Measurements from ENCODE around the gene SV2B.
"Not testable (repeated sequence)": the region's sequence is repeated elsewhere in the genome, so short reads cannot be mapped to it uniquely, and the experiment has no call there.

SV2B gene

DNA sequence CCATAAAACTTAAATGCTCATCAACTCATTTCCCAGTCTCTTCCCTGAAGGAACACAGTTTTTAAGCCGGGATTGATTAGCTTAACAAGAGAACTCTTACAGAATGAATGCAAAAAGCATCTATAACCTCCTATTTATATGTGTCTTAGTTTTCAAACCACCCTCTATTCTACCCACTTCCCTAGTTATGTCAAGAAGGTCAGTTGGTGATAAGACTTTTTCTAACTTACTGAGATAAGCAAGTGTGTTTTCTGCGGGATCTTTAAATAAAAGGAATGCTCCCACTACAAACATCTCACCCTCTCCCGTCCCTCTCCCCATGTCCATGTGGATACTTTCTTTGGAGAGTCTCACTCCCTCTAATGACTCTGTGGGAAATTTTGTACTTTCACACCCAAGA lies 218.5 kb downstream of the SV2B start:
- DNase-seq (ENCODE audit: low read depth): no peak

DNA sequence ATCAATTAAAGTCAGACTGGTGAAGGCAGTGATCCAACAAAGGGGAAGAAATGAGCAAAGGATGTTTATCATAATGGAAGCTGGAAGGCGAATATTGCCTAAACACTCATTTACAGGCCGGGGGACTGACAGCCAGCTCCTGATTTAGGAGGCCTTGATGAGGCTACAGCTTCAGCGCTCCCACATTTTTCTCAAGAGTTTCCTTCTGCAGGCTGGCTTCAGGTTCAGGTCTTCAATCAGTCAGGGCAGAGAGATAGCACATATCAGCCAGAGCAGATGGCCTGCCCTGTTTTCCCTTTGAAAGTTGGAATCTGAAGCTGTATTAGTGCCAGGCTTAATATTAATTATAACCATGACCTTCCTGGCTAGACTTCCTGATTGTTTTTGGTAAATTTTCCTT lies 218.9 kb downstream of the SV2B start:
- DNase-seq (ENCODE audit: low read depth): no peak

DNA sequence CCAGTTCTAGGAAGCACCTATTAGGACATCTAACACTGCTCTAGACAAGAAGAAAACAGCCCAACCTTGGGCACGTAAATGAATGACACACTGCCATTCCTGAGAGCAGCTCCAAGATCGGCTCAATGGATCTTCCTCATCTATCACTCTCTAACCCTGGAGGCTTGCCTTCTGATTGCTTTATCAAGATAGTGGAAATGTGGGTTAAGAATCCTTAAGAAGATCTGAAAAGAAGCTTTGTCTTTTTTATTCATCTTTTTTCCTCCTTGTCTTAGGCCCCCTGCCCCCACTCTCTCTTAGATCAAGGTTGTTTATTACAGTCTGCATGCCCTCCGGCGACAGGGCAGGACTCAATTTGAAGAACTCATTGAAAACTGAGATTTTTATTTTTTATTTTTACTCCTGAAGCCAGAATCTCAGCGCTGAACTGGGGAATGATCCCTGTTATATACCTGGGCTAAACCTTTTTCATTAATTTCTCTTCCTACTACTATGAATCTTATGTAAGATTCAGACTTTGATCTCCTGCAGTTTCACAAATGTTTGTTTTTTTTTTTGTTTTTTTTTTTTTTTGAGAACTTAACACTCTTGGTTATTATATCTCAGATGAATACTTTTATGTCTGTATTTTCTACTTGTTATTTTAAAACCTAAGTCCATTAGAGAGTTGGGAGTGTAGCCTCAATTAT lies 219.5 kb downstream of the SV2B start:
- no peak for DNase-seq (ENCODE audit: low read depth)

DNA sequence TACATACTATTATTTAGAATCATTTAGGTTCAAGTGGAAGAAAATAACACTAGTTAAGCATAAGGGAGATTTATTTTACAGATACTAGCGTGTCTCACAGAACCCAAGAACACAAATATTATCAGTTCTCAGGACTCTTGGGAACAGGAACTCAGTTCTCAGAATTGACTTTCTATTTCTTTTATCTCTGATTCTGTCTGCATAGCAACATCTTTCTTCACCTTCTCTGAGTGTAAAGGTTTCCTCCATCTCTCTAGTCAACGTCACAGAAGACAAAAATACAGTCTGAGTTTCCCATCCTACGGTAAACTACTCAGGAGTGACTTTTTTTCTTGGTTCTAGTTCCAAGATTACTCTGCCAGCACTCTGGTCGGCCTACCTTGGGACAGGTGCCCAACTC lies 220.0 kb downstream of the SV2B start:
- DNase-seq (ENCODE audit: low read depth): no peak

DNA sequence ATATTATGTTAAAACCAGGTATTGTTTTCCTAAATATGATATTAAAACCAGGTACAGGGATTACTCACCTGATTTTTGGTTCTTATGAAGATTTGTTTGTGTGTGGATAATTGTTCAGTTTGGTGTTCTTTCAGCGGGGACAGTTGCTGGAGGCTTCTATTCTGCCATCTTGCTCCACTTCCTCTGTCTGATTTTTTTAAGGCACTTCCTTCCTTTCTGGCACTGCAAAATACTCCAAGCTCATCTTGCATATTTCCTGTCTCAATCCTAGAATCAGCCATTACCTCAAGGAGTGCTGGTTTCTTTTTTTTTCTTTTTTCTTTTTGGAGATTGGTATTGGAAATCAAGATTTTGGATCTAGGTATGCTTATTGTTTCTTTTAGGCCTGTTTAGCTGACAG lies 229.9 kb downstream of the SV2B start:
- no peak for DNase-seq (ENCODE audit: low read depth)

DNA sequence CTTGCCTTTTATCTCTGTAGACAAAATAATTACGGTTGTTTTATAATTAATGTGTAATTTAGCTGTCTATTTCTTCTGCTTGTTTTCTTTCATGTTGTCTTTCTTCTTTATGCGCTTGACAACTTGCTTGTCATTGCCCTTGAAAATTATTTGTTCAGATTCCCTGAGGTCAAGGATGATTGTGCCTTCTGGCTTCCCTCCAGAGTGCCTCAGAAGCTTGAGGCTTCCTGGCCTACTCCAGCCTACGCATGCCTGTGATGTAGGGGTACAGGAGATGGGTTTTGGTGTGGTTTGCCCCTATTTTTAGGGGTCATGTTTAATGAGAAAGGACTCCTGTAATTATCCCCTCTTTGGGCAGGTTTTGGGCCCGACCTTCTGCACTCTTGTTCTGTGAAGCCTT lies 231.5 kb downstream of the SV2B start:
- DNase-seq (ENCODE audit: low read depth): no peak

DNA sequence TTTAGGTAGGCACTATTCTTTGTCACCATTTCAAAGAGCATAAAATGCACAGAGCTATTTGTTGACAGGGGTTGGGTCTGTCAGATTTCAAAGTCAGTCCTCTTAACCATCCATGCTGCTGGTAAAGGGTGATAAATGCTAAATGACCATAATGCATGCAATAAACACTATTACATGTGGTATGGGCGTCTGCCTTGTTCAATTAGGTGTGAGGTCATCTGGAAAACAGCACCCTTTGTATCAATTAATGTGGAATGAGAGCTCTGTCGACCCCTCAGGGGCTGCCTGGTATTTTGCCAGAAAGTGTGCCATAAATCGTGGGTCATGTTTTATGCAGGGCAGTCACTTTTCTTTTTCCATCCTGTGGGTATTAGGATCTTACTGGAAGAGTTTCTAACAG lies 235.6 kb downstream of the SV2B start:
- DNase-seq (ENCODE audit: low read depth): no peak

DNA sequence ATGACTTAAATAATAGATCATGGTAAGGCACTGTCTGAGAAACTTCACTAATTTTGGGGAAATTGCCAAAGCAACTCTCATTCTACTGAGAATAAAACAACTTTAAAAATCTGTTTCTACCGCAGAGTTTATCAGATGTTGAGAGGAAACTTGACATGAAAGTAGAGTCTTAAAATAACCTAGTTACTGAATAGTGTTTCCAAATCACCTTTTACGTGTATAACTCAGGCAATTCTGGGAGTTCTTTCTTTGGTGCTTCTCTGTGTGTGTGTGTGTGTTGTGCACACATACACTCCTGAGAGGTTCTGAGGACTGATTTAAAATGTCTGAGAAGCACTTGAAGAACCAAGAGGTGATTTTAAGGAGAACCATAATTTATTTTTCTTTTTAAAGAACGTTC lies 236.6 kb downstream of the SV2B start:
- DNase-seq (ENCODE audit: low read depth): no peak

DNA sequence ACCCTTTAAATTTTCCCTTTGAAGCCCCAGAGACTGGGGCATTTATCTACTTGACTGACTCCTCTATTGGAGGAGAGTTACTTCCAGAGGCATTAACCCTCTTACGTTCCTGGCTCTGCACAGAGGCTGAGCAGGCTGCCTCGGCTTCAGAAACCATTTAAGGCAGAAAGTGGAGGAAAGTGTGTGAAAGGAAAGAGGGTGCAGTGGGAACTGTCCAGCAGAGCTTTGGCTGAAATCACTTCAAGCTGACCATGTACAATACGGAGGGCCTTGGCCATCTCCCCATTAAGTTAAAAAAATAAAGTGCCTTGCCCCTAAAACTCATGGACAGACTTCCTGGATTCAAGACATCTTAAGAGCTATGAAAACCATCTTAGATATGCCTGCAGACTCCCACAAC lies 238.7 kb downstream of the SV2B start:
- no peak for DNase-seq (ENCODE audit: low read depth)

DNA sequence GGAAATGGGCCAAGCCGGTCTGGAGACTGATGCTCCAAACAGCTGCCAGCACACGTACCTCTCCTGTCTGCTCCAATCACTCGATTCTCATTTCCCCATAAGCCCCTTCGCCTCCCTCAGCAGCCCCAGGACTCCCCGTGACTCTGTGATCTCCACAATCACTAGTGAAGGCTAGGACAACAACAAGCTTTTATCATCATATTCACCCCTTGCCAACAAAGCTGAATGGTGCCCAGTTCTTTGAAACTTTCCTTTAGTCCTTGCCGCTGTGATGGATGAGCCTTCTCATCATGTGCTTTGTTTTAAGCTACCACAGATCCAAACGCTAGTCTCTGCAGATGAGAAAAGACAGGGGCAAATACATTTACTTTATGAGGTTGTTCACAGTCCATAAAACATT lies 242.0 kb downstream of the SV2B start:
- DNase-seq (ENCODE audit: low read depth): no peak

DNA sequence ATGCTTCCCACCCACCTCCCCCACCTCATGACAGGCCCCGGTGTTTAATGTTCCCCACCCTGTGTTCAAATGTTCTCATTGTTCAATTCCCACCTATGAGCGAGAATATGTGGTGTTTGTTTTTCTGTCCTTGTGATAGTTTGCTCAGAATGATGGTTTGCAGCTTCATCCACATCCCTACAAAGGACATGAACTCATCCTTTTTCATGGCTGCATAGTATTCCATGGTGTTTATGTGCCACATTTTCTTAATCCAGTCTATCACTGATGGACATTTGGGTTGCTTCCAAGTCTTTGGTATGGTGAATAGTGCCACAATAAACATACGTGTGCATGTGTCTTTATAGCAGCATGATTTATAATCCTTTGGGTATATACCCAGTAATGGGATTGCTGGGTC lies 244.9 kb downstream of the SV2B start:
- DNase-seq (ENCODE audit: low read depth): not testable (repeated sequence)

DNA sequence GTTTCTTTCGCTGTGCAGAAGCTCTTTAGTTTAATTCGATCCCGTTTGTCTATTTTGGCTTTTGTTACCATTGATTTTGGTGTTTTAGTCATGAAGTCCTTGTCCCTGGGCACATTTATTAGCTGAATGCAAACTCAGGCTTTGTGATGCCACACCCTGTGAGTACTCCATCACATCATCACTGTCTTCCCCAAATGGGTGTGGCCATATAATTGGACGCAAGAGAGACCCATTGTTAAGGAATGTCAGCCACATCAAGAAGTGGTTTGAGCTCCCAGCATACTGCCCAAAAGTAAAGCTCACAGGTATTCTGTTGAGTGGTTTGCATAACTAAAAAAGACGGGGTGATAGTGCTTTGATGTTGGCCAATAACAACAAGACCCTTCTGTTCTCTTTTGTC lies 245.7 kb downstream of the SV2B start:
- no peak for DNase-seq (ENCODE audit: low read depth)

DNA sequence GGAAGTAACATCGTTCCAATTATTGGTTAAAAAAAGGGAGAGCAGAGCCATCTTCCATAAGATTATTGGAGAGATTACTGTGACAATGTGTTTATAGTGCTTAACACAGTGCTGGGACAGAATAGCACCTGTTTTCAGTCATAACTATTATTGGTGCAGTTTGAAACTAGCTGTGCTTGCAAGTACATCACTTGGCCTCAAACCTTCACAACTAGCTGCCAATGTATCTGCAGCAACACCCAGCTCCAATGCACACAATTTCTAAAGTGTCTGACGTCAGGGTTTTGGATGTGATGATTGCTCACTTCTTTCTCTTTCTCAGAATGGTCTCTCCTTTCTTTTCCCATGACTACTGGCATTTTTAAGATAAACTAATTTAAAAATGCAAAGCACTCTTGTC lies 246.2 kb downstream of the SV2B start:
- DNase-seq (ENCODE audit: low read depth): no peak

DNA sequence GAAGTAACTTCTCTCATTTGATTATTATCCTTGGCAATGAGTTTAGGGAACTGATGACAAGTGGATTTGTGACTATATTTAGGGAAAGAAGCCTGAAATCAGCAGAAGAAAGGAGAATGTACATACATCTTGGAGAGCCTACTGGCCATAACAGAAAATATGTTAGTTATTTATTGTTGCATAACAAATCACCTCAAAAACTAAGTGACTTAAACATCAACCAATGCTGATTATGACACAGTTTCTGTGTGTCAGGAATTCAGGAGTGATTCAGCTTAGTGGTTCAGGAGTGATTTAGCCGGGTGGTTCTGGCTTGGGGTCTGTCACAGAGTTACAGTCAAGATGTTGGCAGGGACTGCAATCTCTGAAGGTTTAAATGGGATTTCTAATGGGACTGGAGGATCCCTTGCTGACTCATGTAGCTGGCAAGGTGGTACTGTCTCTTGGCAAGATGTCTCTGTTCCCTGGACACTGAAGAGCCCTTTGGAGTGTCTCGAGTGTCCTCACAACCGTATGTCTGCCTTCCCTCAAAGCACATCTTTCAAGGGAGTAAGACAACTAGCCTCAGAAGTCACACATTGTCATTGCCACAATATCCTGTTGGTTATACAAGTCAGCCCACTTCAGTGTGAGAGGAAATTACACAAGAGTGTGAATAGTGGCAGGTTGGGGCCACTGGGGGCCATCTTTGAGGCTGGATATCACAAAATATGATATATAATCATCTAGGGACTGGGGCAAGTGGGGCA lies 248.9 kb downstream of the SV2B start:
- DNase-seq (ENCODE audit: low read depth): no peak
